IPS DF 19.7 (cell line): ENCODE measurements around the gene RGL3.
"Not testable (repeated sequence)": the region's sequence is repeated elsewhere in the genome, so short reads cannot be mapped to it uniquely, and the experiment has no call there.

ENCODE experiments used
- DNase-seq: peaks from one replicate; pipeline ENCODE4 v3.0.0-alpha.2; 2013; ENCODE audit warnings: low read depth, low spot score

Gene RGL3

DNA sequence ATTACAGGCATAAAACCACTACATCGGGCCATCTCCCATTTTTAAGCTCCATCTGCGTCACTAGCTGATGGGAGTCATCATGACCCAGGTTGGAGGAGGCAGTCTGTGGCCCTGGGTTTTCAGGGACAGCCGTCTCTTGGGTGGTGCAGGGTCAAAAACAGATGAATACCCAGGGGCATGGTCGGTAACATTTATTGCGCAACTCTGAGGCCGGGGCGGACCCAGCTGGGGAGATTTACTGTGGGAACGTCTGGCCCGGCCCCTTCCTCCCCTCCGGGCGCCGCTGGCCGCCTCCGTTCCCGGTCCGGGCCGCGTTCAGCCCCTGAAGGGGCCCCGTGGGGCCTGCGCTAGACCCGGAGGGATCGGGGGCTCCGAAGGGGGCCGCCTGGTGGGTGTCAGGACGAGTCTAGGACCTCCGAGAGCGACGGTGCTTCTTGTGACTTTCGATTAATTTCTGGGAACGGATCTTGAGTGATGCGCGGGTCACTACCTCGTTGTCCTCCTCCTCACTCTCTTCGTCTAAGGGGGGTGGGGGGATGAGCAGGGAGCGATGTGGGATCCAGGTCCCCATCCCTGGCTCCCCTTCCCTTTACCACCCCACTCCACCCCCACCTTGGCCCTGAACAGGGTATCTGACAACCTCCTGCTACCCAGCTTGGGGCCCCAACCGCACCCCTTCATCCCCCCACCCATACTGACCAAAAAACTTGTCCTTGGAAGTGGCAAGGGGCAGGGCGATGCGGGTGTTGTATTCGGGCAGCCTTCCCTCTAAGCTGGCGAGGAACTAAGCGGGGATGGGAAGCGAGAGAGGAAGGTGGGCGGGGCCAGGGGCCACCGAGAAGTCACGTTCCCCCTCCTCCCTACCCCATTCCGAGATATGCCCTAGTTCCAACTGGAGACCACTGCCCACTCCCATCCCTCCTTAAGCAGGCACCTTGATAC, 1.6 kb upstream of the RGL3 start:
- no peak for DNase-seq

GRCh38 chr19:11418094-11418548, 993 bp downstream of the RGL3 start:
- DNase-seq = no peak

GRCh38 chr19:11416346-11417052, 2.6 kb downstream of the RGL3 start:
- DNase-seq = no peak

GRCh38 chr19:11414544-11414943, 4.6 kb downstream of the RGL3 start:
- DNase-seq = no peak

GRCh38 chr19:11410682-11411081, 8.4 kb downstream of the RGL3 start:
- DNase-seq = no peak

- DNase-seq = no peak
Observed at GRCh38 chr19:11408591-11408990, 10.5 kb downstream of the RGL3 start.

- DNase-seq = not testable (repeated sequence)
Observed at GRCh38 chr19:11406703-11407236, 12.3 kb downstream of the RGL3 start.

GRCh38 chr19:11405846-11406643, 13.1 kb downstream of the RGL3 start:
- no peak for DNase-seq

GRCh38 chr19:11404588-11405222, 14.4 kb downstream of the RGL3 start:
- DNase-seq = no peak

- no peak for DNase-seq
Observed at GRCh38 chr19:11401808-11402543, 17.1 kb downstream of the RGL3 start.

GRCh38 chr19:11400798-11401197, 18.3 kb downstream of the RGL3 start:
- DNase-seq = no peak

DNA sequence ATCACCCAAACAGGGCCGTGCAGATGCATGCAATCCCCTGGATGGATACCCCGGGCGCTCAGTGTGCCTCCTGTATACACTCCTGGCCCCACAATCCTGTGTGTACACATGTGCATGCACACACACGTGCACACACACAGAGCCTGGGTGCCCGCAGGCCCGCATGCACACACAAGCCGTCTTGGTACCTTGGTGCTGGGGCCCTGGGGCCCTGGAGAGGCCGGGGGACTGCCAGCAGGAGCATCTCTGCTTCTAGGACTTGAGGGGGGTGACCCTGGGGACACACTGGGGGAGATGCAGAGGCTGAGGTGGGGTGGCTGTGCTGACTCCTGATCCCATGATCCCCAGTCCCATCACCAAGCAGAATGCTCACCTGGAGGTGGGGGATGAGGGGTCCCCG, 19.4 kb downstream of the RGL3 start:
- no peak for DNase-seq

- no peak for DNase-seq
Observed at GRCh38 chr19:11397089-11397610, 22.0 kb downstream of the RGL3 start.

- DNase-seq = no peak
Observed at GRCh38 chr19:11390933-11391680, 28.0 kb downstream of the RGL3 start.

DNA sequence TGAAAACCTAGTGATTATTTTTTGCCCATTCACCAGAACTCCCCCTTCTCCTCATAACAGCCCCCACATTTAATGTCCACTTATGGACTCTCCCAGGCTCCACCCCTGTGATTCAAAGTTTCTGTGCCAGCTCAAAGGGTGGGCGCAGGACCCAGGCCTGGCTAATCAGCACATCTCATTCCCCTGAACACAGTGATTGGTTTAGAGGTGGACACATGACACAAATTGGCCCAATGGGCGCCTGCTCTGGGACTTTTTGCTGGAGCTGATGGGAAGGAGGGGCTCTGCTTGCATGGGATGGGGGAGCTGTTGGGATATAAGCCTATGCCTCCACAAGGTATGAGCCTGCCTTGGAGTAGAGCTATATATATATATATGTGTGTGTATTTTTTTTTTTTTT, 28.8 kb downstream of the RGL3 start:
- DNase-seq = no peak

- no peak for DNase-seq
Observed at GRCh38 chr19:11387162-11388034, 31.7 kb downstream of the RGL3 start.

DNA sequence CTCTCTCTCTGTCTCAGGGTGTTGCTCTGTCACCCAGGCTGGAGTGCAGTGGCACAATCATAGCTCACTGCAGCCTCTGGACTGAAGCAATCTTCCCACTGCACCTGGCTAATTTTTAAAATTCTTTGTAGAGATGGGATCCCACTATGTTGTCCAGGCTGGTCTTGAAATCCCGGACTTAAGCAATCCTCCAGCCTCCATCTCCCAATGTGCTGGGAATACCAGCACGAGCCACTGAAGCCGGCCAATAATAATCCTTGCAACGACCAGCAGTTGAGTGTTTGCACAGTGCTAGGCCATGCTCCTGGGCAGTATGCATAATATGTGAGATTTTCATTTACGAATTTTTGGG, 34.4 kb downstream of the RGL3 start:
- DNase-seq = no peak

DNA sequence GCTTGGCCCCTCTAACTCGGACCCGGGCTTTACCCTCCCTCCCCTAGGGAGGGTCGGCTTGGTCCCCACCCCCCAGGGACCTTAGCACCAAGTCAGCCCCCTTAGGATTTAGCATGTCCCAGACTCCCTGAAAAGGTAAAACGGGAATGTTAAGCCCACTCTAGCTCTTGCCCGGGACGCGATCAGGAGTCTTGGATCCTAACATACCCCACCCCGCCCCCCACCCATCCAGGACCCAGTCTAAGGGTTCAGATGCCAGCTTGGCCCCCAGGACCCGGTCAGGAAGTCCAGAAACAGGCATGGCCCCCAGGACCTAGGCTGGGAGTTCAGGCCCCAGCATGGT, 35.4 kb downstream of the RGL3 start:
- DNase-seq = no peak
